AG09319 (cell line): ENCODE results near the gene RCN2.
"Not testable (repeated sequence)": the region's sequence is repeated elsewhere in the genome, so short reads cannot be mapped to it uniquely, and the experiment has no call there.

Experiments used
- DNase-seq: peaks from one replicate; pipeline ENCODE4 v3.0.0-alpha.2; 2010; ENCODE audit warnings: low read depth; ENCODE audit errors: extremely low read depth
- CTCF ChIP-seq: IDR thresholded peaks from 2 replicates; pipeline ENCODE4 v1.5.1; 2011; ENCODE audit warnings: low read depth, mild to moderate bottlenecking, inconsistent platforms, low read length, moderate library complexity

Gene RCN2

GRCh38 chr15:76931397-76932134 lies at the start of gene RCN2:
Gene RCN2, plus strand, starts transcription at chr15:76931749. Its CDS starts 93 bp downstream, at chr15:76931842.
- peak; percentile 81 for DNase-seq
- TF ChIP-seq CTCF: no peak

- no peak for TF ChIP-seq CTCF
- no peak for DNase-seq
Observed at GRCh38 chr15:76885212-76885611, 46.3 kb upstream of the RCN2 start.

- DNase-seq: not testable (repeated sequence)
Observed at GRCh38 chr15:76887280-76888141, 44.0 kb upstream of the RCN2 start.

DNA sequence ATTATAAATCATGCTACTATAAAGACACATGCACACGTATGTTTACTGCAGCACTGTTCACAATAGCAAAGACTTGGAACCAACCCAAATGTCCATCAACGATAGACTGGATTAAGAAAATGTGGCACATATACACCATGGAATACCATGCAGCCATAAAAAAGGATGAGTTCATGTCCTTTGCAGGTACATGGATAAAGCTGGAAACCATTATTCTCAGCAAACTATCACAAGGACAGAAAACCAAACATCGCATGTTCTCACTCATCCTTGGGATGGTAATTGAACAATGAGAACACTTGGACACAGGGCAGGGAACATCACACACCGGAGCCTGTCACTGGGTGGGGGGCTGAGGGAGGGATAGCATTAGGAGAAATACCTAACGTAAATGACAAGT lies 38.7 kb upstream of the RCN2 start:
- not testable (repeated sequence) for DNase-seq

- DNase-seq: no peak
- TF ChIP-seq CTCF: no peak
Observed at GRCh38 chr15:76894174-76894573, 37.4 kb upstream of the RCN2 start.

GRCh38 chr15:76898102-76898501 lies 33.4 kb upstream of the RCN2 start:
- DNase-seq: no peak
- no peak for TF ChIP-seq CTCF

GRCh38 chr15:76899176-76899930 lies 32.2 kb upstream of the RCN2 start:
- DNase-seq: not testable (repeated sequence)

GRCh38 chr15:76899931-76900310 lies 31.6 kb upstream of the RCN2 start:
- not testable (repeated sequence) for DNase-seq

- no peak for DNase-seq
- no peak for TF ChIP-seq CTCF
Observed at GRCh38 chr15:76901965-76902364, 29.6 kb upstream of the RCN2 start.
